ENCODE data around the gene LRRC8B.

DNA sequence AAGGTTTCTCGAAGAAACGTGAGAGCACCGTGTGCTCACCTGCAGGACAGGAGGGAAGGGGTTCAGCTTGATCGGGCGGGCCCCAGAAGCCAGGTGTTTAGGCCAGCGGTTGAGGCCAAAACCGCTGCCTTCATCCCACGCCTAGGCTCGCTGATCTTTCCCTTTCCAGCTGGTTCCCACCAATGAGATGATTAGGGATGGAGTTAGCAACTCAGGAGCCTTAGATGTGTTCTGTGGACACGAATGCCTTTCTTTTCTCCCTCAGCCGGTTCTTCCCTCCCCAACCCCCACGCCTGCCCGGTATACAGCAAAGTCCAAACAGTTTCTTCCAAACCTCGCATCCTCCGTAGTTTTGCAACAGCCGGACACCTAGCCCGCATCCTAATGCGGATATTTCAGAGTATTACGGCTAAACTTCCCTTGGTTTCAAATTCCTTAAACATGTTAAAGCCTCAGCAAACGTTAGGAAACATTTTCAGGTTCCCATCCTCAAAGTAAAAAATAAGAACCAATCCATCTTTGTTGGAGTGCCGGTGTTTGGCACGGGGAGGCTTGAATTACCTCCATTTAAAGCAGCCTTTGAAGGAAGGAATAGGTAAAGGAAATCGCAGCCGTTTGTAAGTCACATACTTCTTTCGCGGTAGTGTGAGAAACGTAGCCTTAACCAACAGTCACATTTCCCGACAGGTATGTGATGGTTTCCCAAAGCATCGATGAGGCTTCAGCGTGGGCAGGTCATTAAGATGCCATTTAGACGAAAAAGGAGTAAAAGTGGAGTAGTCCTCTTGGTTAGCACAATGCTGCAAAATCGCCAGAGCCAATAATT lies 109.4 kb downstream of the LRRC8B start:
- no peak for TF ChIP-seq POLR2A (IDR thresholded peaks at IDR 0.05)
- TF ChIP-seq, protein P1, sequence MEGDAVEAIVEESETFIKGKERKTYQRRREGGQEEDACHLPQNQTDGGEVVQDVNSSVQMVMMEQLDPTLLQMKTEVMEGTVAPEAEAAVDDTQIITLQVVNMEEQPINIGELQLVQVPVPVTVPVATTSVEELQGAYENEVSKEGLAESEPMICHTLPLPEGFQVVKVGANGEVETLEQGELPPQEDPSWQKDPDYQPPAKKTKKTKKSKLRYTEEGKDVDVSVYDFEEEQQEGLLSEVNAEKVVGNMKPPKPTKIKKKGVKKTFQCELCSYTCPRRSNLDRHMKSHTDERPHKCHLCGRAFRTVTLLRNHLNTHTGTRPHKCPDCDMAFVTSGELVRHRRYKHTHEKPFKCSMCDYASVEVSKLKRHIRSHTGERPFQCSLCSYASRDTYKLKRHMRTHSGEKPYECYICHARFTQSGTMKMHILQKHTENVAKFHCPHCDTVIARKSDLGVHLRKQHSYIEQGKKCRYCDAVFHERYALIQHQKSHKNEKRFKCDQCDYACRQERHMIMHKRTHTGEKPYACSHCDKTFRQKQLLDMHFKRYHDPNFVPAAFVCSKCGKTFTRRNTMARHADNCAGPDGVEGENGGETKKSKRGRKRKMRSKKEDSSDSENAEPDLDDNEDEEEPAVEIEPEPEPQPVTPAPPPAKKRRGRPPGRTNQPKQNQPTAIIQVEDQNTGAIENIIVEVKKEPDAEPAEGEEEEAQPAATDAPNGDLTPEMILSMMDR (IDR thresholded peaks at IDR 0.05), result no peak
- no peak for TF ChIP-seq EP300 (IDR thresholded peaks at IDR 0.05)
